SK-N-SH (cell line): ENCODE data around the gene FLT4. TPM values are rescaled to one million over a fixed set of nuclear protein-coding genes. Genes with fewer than 3 reads are reported as not detected.

Experiments
- CTCF ChIA-PET: fragments of 300-600, 350-600 bp; formaldehyde crosslinking; extraction: SDS; loops from one replicate; lab custom pipeline; 2021; lab: Yijun Ruan, JAX
- POLR2A ChIA-PET: fragments of 350-600 bp; sonication (Branson Sonifier 250); formaldehyde crosslinking; extraction: SDS; loops from one replicate; lab custom pipeline; 2020; ENCODE audit warnings: antibody characterized with exemption, inconsistent platforms; lab: Yijun Ruan, JAX
- DNase-seq: peaks from one replicate; pipeline ENCODE4 v3.0.0; 2012
- H2AFZ ChIP-seq: fragments of 200-600 bp; sonication (generic); 2 replicates; pipeline ENCODE4 v1.8.1; 2016; ENCODE audit warnings: antibody characterized with exemption, mild to moderate bottlenecking, low read depth
- H3F3A ChIP-seq: fragments of 200-600 bp; sonication (generic); replicated peaks from 2 replicates; pipeline ENCODE3; 2016; ENCODE audit warnings: antibody characterized with exemption, mild to moderate bottlenecking; ENCODE audit not compliant: insufficient read depth
- H3K27ac ChIP-seq, 2 experiments: fragments of 200-500 bp in 1 of 2; fragments of 200-600 bp in 1 of 2; sonication (Bioruptor generic) in 1 of 2; sonication (generic), shearing (Covaris generic) in 1 of 2; 2 replicates each; pipeline versions ENCODE4 v1.5.1 to v1.6.1; 2014 to 2016; ENCODE audit warnings: low read depth in 2 of 2, inconsistent platforms in 1 of 2, low read length in 1 of 2, mild to moderate bottlenecking in 1 of 2, mixed read lengths in 1 of 2
- H3K27me3 ChIP-seq: fragments of 200-600 bp; sonication (generic), shearing (Covaris generic); 2 replicates; pipeline ENCODE4 v1.6.1; 2016; ENCODE audit warnings: mixed run types; ENCODE audit not compliant: insufficient read depth
- H3K36me3 ChIP-seq, 2 experiments: fragments of 200-500 bp in 1 of 2; fragments of 200-600 bp in 1 of 2; sonication (Bioruptor generic) in 1 of 2; sonication (generic) in 1 of 2; replicated peaks in 1 of 2; 2 replicates each; pipeline versions ENCODE3 to v1.5.1; 2014 to 2016; ENCODE audit warnings: low read length in 1 of 2, mild to moderate bottlenecking in 1 of 2; ENCODE audit not compliant: insufficient read depth in 2 of 2, control insufficient read depth in 1 of 2
- H3K4me1 ChIP-seq, 2 experiments: fragments of 200-500 bp in 1 of 2; fragments of 200-600 bp in 1 of 2; sonication (Bioruptor generic) in 1 of 2; sonication (generic), shearing (Covaris generic) in 1 of 2; 2 replicates each; pipeline versions ENCODE4 v1.5.1 to v1.6.1; 2014 to 2016; ENCODE audit warnings: low read depth in 1 of 2, low read length in 1 of 2, mixed run types in 1 of 2; ENCODE audit not compliant: insufficient read depth in 2 of 2, control insufficient read depth in 1 of 2
- H3K4me2 ChIP-seq: fragments of 200-600 bp; sonication (generic), shearing (Covaris generic); 2 replicates; pipeline ENCODE4 v1.6.1; 2017; ENCODE audit warnings: mixed run types
- H3K4me3 ChIP-seq, 2 experiments: fragments of 200-500 bp in 1 of 2; fragments of 200-600 bp in 1 of 2; sonication (Bioruptor generic) in 1 of 2; sonication (generic), shearing (Covaris generic) in 1 of 2; 2 replicates each; pipeline versions ENCODE4 v1.5.1 to v1.8.1; 2014 to 2016; ENCODE audit warnings: low read depth in 2 of 2, inconsistent platforms in 1 of 2, low read length in 1 of 2, mild to moderate bottlenecking in 1 of 2, mixed read lengths in 1 of 2, moderate library complexity in 1 of 2
- H3K79me2 ChIP-seq: fragments of 200-600 bp; sonication (generic); 2 replicates; pipeline ENCODE4 v1.8.1; 2017; ENCODE audit warnings: mild to moderate bottlenecking; ENCODE audit not compliant: insufficient read depth
- H3K9ac ChIP-seq: fragments of 200-600 bp; sonication (generic); 2 replicates; pipeline ENCODE4 v1.6.1; 2017; ENCODE audit warnings: mixed run types
- H3K9me2 ChIP-seq: fragments of 200-600 bp; sonication (generic); 2 replicates; pipeline ENCODE4 v1.6.1; 2017; ENCODE audit warnings: mixed run types
- H3K9me3 ChIP-seq: fragments of 200-600 bp; sonication (generic); 2 replicates; pipeline ENCODE4 v1.6.1; 2017; ENCODE audit warnings: mixed run types, mild to moderate bottlenecking, moderate library complexity
- H4K20me1 ChIP-seq: fragments of 200-600 bp; sonication (generic); 2 replicates; pipeline ENCODE4 v1.6.1; 2017; ENCODE audit warnings: mild to moderate bottlenecking, mixed run types; ENCODE audit not compliant: insufficient read depth
- EP300 ChIP-seq, 2 experiments: IDR thresholded peaks; 2 replicates each; pipeline versions ENCODE4 v1.4.0 to v1.6.1; 2012; ENCODE audit warnings: borderline replicate concordance in 1 of 2, low read depth in 1 of 2, low read length in 1 of 2
- FOSL2 ChIP-seq: IDR thresholded peaks from 2 replicates; pipeline ENCODE4 v1.4.0; 2012; ENCODE audit warnings: low read depth, mild to moderate bottlenecking, moderate library complexity, borderline replicate concordance
- FOXJ3 ChIP-seq: sonication (generic); formaldehyde crosslinking; IDR thresholded peaks from 2 replicates; pipeline ENCODE4 v1.5.1; 2020; ENCODE audit warnings: mild to moderate bottlenecking, missing genetic modification reagents
- FOXM1 ChIP-seq: IDR thresholded peaks from 2 replicates; pipeline ENCODE4 v1.4.0; 2012; ENCODE audit warnings: low read depth, mild to moderate bottlenecking
- GATA2 ChIP-seq: sonication (generic); formaldehyde crosslinking; IDR thresholded peaks from 2 replicates; pipeline ENCODE4 v1.5.0; 2020; ENCODE audit warnings: mild to moderate bottlenecking, missing genetic modification reagents
- NRF1 ChIP-seq: IDR thresholded peaks from 2 replicates; pipeline ENCODE4 v1.6.1; 2012; ENCODE audit warnings: low read depth, mild to moderate bottlenecking, low read length
- RXRA ChIP-seq: IDR thresholded peaks from 2 replicates; pipeline ENCODE4 v1.4.0; 2012; ENCODE audit warnings: low read depth, mild to moderate bottlenecking, borderline replicate concordance
- SMC3 ChIP-seq: IDR thresholded peaks from 2 replicates; pipeline ENCODE4 v1.6.1; 2012; ENCODE audit warnings: low read depth, low read length, improper control_type of control experiment
- TAF1 ChIP-seq: IDR thresholded peaks from 2 replicates; pipeline ENCODE4 v1.6.1; 2012; ENCODE audit warnings: low read depth, mild to moderate bottlenecking, low read length, moderate library complexity, borderline replicate concordance
- TCF12 ChIP-seq: IDR thresholded peaks from 2 replicates; pipeline ENCODE4 v1.4.0; 2012
- TEAD4 ChIP-seq: IDR thresholded peaks from 2 replicates; pipeline ENCODE4 v1.4.0; 2012; ENCODE audit warnings: mild to moderate bottlenecking, borderline replicate concordance; ENCODE audit not compliant: insufficient read depth
- YY1 ChIP-seq: IDR thresholded peaks from 2 replicates; pipeline ENCODE4 v1.4.0; 2012; ENCODE audit warnings: low read depth, mild to moderate bottlenecking
- WGBS: methylation state at CpG from one replicate; pipeline ENCODE4 v1.1.6; 2017; ENCODE audit warnings: low lambda C conversion rate; 5-methylcytosine and 5-hydroxymethylcytosine counted together
- polyA plus RNA-seq, 3 experiments: library from polyadenylated mRNA; depleted of rRNA; stranded (reverse); fragments of >200 nt; gene quantifications; 2 replicates each; pipeline ENCODE4 v1.2.3, GENCODE V29; 2012
- TF ChIP-seq, protein P1 (sequence below): IDR thresholded peaks from 2 replicates; pipeline ENCODE4 v1.4.0; 2012; ENCODE audit warnings: low read depth
- TF ChIP-seq, protein P2 (sequence below): IDR thresholded peaks from 2 replicates; pipeline ENCODE4; 2012
- TF ChIP-seq, protein P3 (sequence below): IDR thresholded peaks from 2 replicates; pipeline ENCODE4 v1.6.1; 2012; ENCODE audit warnings: mild to moderate bottlenecking, low read depth, low read length, moderate library complexity
- TF ChIP-seq, protein P4 (sequence below): fragments of 200-600 bp; sonication (generic); IDR thresholded peaks from 2 replicates; pipeline ENCODE4 v1.6.1; 2017; ENCODE audit warnings: antibody characterized with exemption, mild to moderate bottlenecking, moderate library complexity
- TF ChIP-seq, protein P5 (sequence below): fragments of 150-350 bp; IDR thresholded peaks from 2 replicates; pipeline ENCODE4 v1.6.1; 2017; ENCODE audit warnings: antibody characterized with exemption, low read length, low read depth, borderline replicate concordance

FLT4 gene
- polyA plus RNA-seq, 1 of the 3 experiments (the other 2 are of a cell fraction), result 0.05 TPM

DNA sequence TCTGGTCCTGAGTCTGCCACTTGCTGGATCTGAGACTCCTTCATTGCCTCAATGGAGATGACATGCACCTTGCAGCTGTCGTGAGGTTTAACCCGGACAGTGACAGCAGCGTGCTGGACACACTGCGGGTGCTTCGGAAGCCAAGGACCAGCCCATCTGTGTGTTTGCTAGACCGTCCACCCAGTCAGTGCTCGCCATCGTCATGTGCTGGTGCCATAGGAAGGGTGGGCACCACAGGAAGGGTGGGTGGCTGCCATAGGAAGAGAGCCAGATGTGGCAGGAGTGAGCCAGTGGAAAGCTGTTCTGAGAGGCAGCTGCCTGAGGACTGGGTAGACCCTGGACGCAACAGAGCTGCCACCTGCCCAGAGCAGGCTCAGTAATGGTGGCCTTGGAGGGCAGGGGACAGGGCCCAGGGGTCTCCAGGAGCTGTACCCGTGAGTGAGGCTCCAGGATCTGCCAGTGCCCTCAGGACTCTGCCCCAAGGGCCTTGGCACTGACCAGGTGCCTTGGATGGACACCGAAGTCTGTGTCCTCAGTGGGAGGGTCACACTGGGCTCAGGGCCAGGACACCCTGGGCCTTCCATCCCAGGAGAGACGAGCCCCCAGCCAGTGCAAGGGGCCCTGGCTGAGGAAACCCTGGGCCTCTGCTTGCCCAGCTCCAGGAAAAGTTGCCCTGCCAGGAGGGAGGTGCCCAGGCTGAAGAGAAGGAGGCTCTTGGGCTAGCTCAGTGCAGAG lies 21.8 kb downstream of the FLT4 start:
- TF ChIP-seq TCF12 (no peak), EP300 (IDR thresholded peaks at IDR 0.05; ENCODE audit: borderline replicate concordance in 1 of 2, low read depth in 1 of 2, low read length in 1 of 2) (no peak), NRF1 (no peak), SMC3 (no peak), YY1 (no peak), TEAD4 (no peak), GATA2 (CRISPR knock-in tag) (no peak)
- TF ChIP-seq, protein P1, sequence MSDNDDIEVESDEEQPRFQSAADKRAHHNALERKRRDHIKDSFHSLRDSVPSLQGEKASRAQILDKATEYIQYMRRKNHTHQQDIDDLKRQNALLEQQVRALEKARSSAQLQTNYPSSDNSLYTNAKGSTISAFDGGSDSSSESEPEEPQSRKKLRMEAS, result no peak
- H3K27me3 ChIP-seq, result no peaks in the 10 kb centered on the region
- H3K9ac ChIP-seq, result no peak overlapping the region
- 40% methylated on average over 1 of the region's 12 CpGs for WGBS
- no peaks in the 10 kb centered on the region for H3F3A ChIP-seq
- no peaks in the 10 kb centered on the region for H3K9me2 ChIP-seq
- H4K20me1 ChIP-seq, result no peaks in the 10 kb centered on the region
- no peak for DNase-seq
- H3K36me3 ChIP-seq, result no peaks in the 10 kb centered on the region
- H3K27ac ChIP-seq, result no peak overlapping the region
- H2AFZ ChIP-seq, result no peak overlapping the region
- H3K79me2 ChIP-seq, result no peaks in the 10 kb centered on the region
- H3K9me3 ChIP-seq, result no peaks in the 10 kb centered on the region
- H3K4me1 ChIP-seq, result no peaks in the 10 kb centered on the region
- ChIA-PET POLR2A (no interaction called here), CTCF (interaction anchor here (2.0 kb wide), 1 partner anchor 9 kb away, joined by 14 read pairs; no protein-coding TSS in a partner anchor)
- H3K4me3 ChIP-seq, result no peak overlapping the region
- no peak overlapping the region for H3K4me2 ChIP-seq

DNA sequence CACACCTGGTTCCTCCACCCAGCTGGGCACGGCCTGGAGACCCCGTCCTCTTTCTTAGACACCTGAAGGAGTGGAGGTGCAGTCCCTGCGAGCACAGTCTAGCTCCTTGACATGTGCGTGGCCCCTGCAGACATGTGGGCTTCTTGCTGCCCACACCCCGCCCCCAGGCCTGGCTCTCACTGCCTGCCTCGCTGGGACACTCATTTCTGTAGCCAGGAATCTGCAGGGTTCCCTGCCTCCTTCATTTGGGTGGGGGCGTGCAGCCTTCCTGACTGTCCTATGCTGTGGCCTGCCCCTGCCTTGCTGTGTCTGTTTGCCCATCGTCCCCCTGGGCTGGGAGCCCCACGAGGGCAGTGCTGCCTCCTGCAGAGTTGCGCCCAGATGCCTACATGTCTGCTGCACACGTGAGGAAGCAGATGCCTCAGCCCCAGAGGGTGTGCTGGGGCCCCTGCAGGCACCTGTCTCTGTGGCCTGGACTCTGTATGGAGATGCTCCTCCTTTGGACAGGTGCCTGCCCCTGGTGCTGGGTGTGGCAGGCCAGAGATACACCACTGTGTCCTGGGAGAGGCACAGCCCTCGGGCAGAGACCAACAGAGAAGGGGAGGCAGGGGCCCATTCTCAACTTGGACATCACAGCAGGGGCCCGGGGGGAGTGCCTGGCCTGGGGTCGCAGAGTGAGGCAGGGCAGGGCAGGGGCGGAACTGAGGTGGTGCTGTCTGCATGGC lies 22.6 kb downstream of the FLT4 start:
- Histone ChIP-seq H2AFZ (no peak overlapping the region), H3K27me3 (no peaks in the 10 kb centered on the region), H3K4me2 (no peak overlapping the region), H3K79me2 (no peaks in the 10 kb centered on the region), H3F3A (no peaks in the 10 kb centered on the region), H3K4me1 (no peaks in the 10 kb centered on the region), H3K9ac (no peak overlapping the region), H3K36me3 (no peaks in the 10 kb centered on the region), H3K9me2 (no peaks in the 10 kb centered on the region), H4K20me1 (no peaks in the 10 kb centered on the region), H3K27ac (no peak overlapping the region), H3K4me3 (no peak overlapping the region), H3K9me3 (no peaks in the 10 kb centered on the region)
- ChIA-PET POLR2A (no interaction called here), CTCF (interaction anchor here (2.0 kb wide), 1 partner anchor 8 kb away, joined by 14 read pairs; no protein-coding TSS in a partner anchor)
- 20% methylated on average over 1 of the region's 15 CpGs for WGBS
- DNase-seq, result no peak
- TF ChIP-seq, protein P1, result no peak
- TF ChIP-seq RXRA, result no peak
- no peak for TF ChIP-seq TEAD4
- TF ChIP-seq FOSL2, result no peak
- no peak for TF ChIP-seq FOXJ3 (CRISPR knock-in tag)
- no peak for TF ChIP-seq FOXM1
- TF ChIP-seq, protein P2, sequence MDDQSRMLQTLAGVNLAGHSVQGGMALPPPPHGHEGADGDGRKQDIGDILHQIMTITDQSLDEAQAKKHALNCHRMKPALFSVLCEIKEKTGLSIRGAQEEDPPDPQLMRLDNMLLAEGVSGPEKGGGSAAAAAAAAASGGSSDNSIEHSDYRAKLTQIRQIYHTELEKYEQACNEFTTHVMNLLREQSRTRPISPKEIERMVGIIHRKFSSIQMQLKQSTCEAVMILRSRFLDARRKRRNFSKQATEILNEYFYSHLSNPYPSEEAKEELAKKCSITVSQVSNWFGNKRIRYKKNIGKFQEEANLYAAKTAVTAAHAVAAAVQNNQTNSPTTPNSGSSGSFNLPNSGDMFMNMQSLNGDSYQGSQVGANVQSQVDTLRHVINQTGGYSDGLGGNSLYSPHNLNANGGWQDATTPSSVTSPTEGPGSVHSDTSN, result no peak
- no peak for TF ChIP-seq NRF1
- TF ChIP-seq SMC3, result no peak
- TF ChIP-seq, protein P3, sequence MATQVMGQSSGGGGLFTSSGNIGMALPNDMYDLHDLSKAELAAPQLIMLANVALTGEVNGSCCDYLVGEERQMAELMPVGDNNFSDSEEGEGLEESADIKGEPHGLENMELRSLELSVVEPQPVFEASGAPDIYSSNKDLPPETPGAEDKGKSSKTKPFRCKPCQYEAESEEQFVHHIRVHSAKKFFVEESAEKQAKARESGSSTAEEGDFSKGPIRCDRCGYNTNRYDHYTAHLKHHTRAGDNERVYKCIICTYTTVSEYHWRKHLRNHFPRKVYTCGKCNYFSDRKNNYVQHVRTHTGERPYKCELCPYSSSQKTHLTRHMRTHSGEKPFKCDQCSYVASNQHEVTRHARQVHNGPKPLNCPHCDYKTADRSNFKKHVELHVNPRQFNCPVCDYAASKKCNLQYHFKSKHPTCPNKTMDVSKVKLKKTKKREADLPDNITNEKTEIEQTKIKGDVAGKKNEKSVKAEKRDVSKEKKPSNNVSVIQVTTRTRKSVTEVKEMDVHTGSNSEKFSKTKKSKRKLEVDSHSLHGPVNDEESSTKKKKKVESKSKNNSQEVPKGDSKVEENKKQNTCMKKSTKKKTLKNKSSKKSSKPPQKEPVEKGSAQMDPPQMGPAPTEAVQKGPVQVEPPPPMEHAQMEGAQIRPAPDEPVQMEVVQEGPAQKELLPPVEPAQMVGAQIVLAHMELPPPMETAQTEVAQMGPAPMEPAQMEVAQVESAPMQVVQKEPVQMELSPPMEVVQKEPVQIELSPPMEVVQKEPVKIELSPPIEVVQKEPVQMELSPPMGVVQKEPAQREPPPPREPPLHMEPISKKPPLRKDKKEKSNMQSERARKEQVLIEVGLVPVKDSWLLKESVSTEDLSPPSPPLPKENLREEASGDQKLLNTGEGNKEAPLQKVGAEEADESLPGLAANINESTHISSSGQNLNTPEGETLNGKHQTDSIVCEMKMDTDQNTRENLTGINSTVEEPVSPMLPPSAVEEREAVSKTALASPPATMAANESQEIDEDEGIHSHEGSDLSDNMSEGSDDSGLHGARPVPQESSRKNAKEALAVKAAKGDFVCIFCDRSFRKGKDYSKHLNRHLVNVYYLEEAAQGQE, result no peak
- TF ChIP-seq, protein P4, sequence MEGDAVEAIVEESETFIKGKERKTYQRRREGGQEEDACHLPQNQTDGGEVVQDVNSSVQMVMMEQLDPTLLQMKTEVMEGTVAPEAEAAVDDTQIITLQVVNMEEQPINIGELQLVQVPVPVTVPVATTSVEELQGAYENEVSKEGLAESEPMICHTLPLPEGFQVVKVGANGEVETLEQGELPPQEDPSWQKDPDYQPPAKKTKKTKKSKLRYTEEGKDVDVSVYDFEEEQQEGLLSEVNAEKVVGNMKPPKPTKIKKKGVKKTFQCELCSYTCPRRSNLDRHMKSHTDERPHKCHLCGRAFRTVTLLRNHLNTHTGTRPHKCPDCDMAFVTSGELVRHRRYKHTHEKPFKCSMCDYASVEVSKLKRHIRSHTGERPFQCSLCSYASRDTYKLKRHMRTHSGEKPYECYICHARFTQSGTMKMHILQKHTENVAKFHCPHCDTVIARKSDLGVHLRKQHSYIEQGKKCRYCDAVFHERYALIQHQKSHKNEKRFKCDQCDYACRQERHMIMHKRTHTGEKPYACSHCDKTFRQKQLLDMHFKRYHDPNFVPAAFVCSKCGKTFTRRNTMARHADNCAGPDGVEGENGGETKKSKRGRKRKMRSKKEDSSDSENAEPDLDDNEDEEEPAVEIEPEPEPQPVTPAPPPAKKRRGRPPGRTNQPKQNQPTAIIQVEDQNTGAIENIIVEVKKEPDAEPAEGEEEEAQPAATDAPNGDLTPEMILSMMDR, result no peak
- TF ChIP-seq, protein P5, sequence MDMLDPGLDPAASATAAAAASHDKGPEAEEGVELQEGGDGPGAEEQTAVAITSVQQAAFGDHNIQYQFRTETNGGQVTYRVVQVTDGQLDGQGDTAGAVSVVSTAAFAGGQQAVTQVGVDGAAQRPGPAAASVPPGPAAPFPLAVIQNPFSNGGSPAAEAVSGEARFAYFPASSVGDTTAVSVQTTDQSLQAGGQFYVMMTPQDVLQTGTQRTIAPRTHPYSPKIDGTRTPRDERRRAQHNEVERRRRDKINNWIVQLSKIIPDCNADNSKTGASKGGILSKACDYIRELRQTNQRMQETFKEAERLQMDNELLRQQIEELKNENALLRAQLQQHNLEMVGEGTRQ, result no peak
- no peak for TF ChIP-seq TAF1
